ENCODE measurements around the gene UBE2N.

- TF ChIP-seq, protein P1, sequence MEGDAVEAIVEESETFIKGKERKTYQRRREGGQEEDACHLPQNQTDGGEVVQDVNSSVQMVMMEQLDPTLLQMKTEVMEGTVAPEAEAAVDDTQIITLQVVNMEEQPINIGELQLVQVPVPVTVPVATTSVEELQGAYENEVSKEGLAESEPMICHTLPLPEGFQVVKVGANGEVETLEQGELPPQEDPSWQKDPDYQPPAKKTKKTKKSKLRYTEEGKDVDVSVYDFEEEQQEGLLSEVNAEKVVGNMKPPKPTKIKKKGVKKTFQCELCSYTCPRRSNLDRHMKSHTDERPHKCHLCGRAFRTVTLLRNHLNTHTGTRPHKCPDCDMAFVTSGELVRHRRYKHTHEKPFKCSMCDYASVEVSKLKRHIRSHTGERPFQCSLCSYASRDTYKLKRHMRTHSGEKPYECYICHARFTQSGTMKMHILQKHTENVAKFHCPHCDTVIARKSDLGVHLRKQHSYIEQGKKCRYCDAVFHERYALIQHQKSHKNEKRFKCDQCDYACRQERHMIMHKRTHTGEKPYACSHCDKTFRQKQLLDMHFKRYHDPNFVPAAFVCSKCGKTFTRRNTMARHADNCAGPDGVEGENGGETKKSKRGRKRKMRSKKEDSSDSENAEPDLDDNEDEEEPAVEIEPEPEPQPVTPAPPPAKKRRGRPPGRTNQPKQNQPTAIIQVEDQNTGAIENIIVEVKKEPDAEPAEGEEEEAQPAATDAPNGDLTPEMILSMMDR (IDR thresholded peaks at IDR 0.05): no peak
- TF ChIP-seq POLR2A (IDR thresholded peaks at IDR 0.05): no peak
Measured at GRCh38 chr12:93356214-93356613, 85.5 kb downstream of the UBE2N start.
